A549 (cell line): ENCODE measurements around the gene DTX4.

Experiments
- BHLHE40 ChIP-seq: IDR thresholded peaks from 2 replicates; pipeline ENCODE4 v1.6.1; 2012; ENCODE audit warnings: low read depth, low read length, inconsistent platforms
- CHD2 ChIP-seq: fragments of 150-350 bp; IDR thresholded peaks from 2 replicates; pipeline ENCODE4 v1.6.1; 2014; ENCODE audit warnings: low read length; ENCODE audit not compliant: partially characterized antibody
- CTCF ChIP-seq: fragments of >200 bp; sonication (Bioruptor Twin); formaldehyde crosslinking; IDR thresholded peaks from 3 replicates; pipeline ENCODE4 v1.5.1; 2016
- MAX ChIP-seq: IDR thresholded peaks from 2 replicates; pipeline ENCODE4 v1.6.1; 2012
- NR3C1 ChIP-seq: fragments of >200 bp; sonication (Bioruptor Twin); formaldehyde crosslinking; IDR thresholded peaks from 3 replicates; pipeline ENCODE4 v1.6.1; 2017
- PBX3 ChIP-seq: IDR thresholded peaks from 2 replicates; pipeline ENCODE4 v1.6.1; 2012
- POLR2A ChIP-seq: IDR thresholded peaks from 2 replicates; pipeline ENCODE4 v1.6.1; 2012; ENCODE audit warnings: mild to moderate bottlenecking, low read length
- RAD21 ChIP-seq, 2 experiments: fragments of >200 bp in 1 of 2; sonication (Bioruptor Twin) in 1 of 2; formaldehyde crosslinking in 1 of 2; IDR thresholded peaks in 1 of 2; conservative IDR thresholded peaks in 1 of 2; 2 replicates in 1 of 2; 3 replicates in 1 of 2; pipeline ENCODE4 v1.6.1; 2012 to 2018; ENCODE audit warnings: inconsistent platforms in 1 of 2
- ZFP36 ChIP-seq: fragments of 450-650 bp; IDR thresholded peaks from 2 replicates; pipeline ENCODE4 v1.6.1; 2014; ENCODE audit warnings: borderline replicate concordance; ENCODE audit not compliant: partially characterized antibody

GRCh38 chr11:59225017-59225416, 53.1 kb downstream of the DTX4 start:
- TF ChIP-seq NR3C1 (no peak), CHD2 (no peak), POLR2A (no peak), PBX3 (no peak), BHLHE40 (no peak), CTCF (no peak), RAD21 (conservative IDR thresholded peaks at IDR 0.05 in 1 of 2, IDR thresholded peaks at IDR 0.05 in 1 of 2) (no peak), ZFP36 (no peak), MAX (no peak)
